Caco-2 (cell line): ENCODE results near the gene GSK3B. TPM values are rescaled to one million over a fixed set of nuclear protein-coding genes. Genes with fewer than 3 reads are reported as not detected.
A peak's percentile ranks its signal among the peaks of the same experiment; 100 is the strongest.

Experiments used
- BruUV-seq: library from RNA; stranded (reverse); fragments of 400-500 nt; replicated peaks from 2 replicates; lab custom pipeline; 2021; lab: Mats Ljungman, UMichigan
- CTCF ChIA-PET: fragments of 300-600 bp; sonication (Branson Sonifier 250); formaldehyde crosslinking; loops from one replicate; lab custom pipeline; 2022; ENCODE audit warnings: antibody characterized with exemption; lab: Charles Lee
- POLR2A ChIA-PET: fragments of 300-600 bp; sonication (Branson Sonifier 250); formaldehyde crosslinking; loops from one replicate; lab custom pipeline; 2022; ENCODE audit warnings: antibody characterized with exemption; lab: Charles Lee
- DNase-seq, 2 experiments: peaks; one replicate each; pipeline versions ENCODE4 v3.0.0 to v3.0.0-alpha.2; 2020 to 2022
- H3K27me3 ChIP-seq: replicated peaks from 2 replicates; pipeline ENCODE4 v1.6.0; 2011; ENCODE audit warnings: low read length; ENCODE audit not compliant: control insufficient read depth, insufficient read depth
- H3K36me3 ChIP-seq: 2 replicates; pipeline ENCODE4 v1.5.1; 2011; ENCODE audit warnings: low read length; ENCODE audit not compliant: control insufficient read depth, insufficient read depth
- H3K4me1 ChIP-seq: fragments of 250-450 bp; sonication (Bioruptor Pico); 2 replicates; pipeline ENCODE4 v1.5.1; 2020; ENCODE audit warnings: mild to moderate bottlenecking
- H3K4me3 ChIP-seq: 2 replicates; pipeline ENCODE4 v1.5.1; 2011; ENCODE audit warnings: low read depth, mild to moderate bottlenecking, control low read depth, low read length
- H3K9me3 ChIP-seq: fragments of 250-450 bp; sonication (Bioruptor Pico); 2 replicates; pipeline ENCODE4 v1.5.1; 2020; ENCODE audit warnings: mild to moderate bottlenecking, moderate library complexity
- H3K27ac Mint-ChIP-seq: one replicate; pipeline ENCODE4 v1.8.0; 2022; ENCODE audit warnings: mixed read lengths; ENCODE audit not compliant: unreplicated experiment
- H3K27me3 Mint-ChIP-seq: one replicate; pipeline ENCODE4 v1.8.0; 2022; ENCODE audit warnings: mixed read lengths; ENCODE audit not compliant: insufficient read depth, unreplicated experiment
- H3K36me3 Mint-ChIP-seq: one replicate; pipeline ENCODE4 v1.8.0; 2022; ENCODE audit warnings: mild to moderate bottlenecking, mixed read lengths; ENCODE audit not compliant: insufficient read depth, unreplicated experiment
- H3K4me1 Mint-ChIP-seq: one replicate; pipeline ENCODE4 v1.8.0; 2022; ENCODE audit warnings: low read depth, mixed read lengths; ENCODE audit not compliant: unreplicated experiment
- H3K4me3 Mint-ChIP-seq: one replicate; pipeline ENCODE4 v1.8.0; 2022; ENCODE audit warnings: mild to moderate bottlenecking, moderate library complexity, mixed read lengths; ENCODE audit not compliant: unreplicated experiment
- H3K9me3 Mint-ChIP-seq: one replicate; pipeline ENCODE4 v1.8.0; 2022; ENCODE audit warnings: mixed read lengths; ENCODE audit not compliant: unreplicated experiment
- intact Hi-C: fragments of 100-400 bp; cut with micrococcal nuclease; formaldehyde crosslinking; loops from one replicate; pipeline ENCODE4 v1.10.0; 2022; ENCODE audit not compliant: unreplicated experiment
- total RNA-seq: library from RNA; stranded (reverse); gene quantifications from 2 replicates; pipeline ENCODE4 v1.2.3, GENCODE V29; 2022
- TF ChIP-seq, protein P1 (sequence below), 2 experiments: fragments of 200-600 bp in 1 of 2; IDR thresholded peaks; 1 replicate in 1 of 2; 2 replicates in 1 of 2; pipeline versions ENCODE4 v1.5.1 to v1.8.0; 2011 to 2022; ENCODE audit warnings: antibody characterized with exemption in 1 of 2, control low read depth in 1 of 2, inconsistent platforms in 1 of 2, low read depth in 1 of 2, low read length in 1 of 2, mild to moderate bottlenecking in 1 of 2, moderate library complexity in 1 of 2; ENCODE audit not compliant: insufficient read depth in 1 of 2, severe bottlenecking in 1 of 2, unreplicated experiment in 1 of 2

GSK3B gene
- total RNA-seq, 1 experiment from 2014 or later = 55.2 TPM

DNA sequence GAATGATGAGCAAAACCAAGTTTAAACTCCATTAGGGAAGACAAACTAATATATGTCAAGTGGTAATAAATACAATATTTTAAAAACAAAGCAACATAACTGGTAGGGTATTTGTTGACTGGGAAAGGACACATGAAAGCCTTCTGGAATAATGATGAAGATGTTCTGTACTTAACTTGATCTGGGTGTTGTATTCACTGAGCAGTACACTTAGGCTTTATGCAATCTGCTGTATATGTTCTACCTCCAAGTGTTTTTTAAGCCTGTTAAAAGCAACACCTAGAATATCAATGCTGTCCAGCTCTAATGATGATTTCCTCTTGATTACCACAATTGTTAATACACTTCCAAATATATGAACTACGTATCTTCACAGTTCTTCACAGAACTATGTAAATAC lies 46.6 kb downstream of the GSK3B start:
- CTCF ChIA-PET = no interaction called here
- H3K36me3 Mint-ChIP-seq = peaks cover 23% of the 10 kb centered on the region
- TF ChIP-seq, protein P1, sequence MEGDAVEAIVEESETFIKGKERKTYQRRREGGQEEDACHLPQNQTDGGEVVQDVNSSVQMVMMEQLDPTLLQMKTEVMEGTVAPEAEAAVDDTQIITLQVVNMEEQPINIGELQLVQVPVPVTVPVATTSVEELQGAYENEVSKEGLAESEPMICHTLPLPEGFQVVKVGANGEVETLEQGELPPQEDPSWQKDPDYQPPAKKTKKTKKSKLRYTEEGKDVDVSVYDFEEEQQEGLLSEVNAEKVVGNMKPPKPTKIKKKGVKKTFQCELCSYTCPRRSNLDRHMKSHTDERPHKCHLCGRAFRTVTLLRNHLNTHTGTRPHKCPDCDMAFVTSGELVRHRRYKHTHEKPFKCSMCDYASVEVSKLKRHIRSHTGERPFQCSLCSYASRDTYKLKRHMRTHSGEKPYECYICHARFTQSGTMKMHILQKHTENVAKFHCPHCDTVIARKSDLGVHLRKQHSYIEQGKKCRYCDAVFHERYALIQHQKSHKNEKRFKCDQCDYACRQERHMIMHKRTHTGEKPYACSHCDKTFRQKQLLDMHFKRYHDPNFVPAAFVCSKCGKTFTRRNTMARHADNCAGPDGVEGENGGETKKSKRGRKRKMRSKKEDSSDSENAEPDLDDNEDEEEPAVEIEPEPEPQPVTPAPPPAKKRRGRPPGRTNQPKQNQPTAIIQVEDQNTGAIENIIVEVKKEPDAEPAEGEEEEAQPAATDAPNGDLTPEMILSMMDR (IDR thresholded peaks at IDR 0.05; ENCODE audit: insufficient read depth in 1 of 2, low read depth in 1 of 2, low read length in 1 of 2, severe bottlenecking in 1 of 2, unreplicated experiment in 1 of 2) = no peak

DNA sequence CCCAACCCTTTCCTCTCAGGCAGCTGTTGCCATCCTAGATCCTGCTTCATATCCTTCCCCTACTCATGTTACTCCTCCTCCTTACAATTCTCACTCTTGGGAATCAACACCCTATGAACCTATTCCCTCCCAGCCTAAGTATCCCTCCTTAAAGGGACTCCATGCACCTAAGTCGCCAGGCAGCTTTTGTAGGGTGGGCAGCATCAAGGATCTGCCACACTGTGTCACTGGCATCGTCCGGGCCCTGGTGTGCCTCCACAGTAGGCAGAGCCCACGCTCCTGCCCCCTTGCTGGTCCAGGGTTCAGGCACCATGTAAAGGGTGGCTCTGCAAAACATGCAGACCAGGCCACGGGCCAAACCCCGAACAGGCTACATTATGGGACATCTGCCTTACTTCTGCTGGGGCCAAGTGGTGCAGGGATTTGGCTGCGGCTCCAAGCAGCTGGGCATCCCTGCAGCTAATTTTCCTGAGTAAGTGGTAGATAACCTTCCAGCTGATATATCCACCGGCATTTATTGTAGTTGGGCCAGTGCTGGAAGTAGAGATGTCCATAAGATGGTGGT lies 53.4 kb downstream of the GSK3B start:
- no peaks in the 10 kb centered on the region for H3K27me3 ChIP-seq
- Mint-ChIP-seq H3K27ac (no peak overlapping the region), H3K9me3 (peaks cover 62% of the 10 kb centered on the region), H3K36me3 (peaks cover 43% of the 10 kb centered on the region), H3K4me1 (no peaks in the 10 kb centered on the region), H3K4me3 (no peak overlapping the region), H3K27me3 (no peaks in the 10 kb centered on the region)
- no peaks in the 10 kb centered on the region; the same call in 1 of the 2 replicates for H3K36me3 ChIP-seq
- peaks cover 20% of the 10 kb centered on the region for H3K9me3 ChIP-seq
- no peak overlapping the region for H3K4me3 ChIP-seq
- intact Hi-C loops = no loop called here
- CTCF ChIA-PET = no interaction called here
- POLR2A ChIA-PET = no interaction called here
- no TSS peak for BruUV-seq
- H3K4me1 ChIP-seq = no peaks in the 10 kb centered on the region
- no peak for DNase-seq
- TF ChIP-seq, protein P1 (IDR thresholded peaks at IDR 0.05; ENCODE audit: insufficient read depth in 1 of 2, low read depth in 1 of 2, low read length in 1 of 2, severe bottlenecking in 1 of 2, unreplicated experiment in 1 of 2) = no peak

More for the DNA sequence above, 46.6 kb downstream of the GSK3B start:
- Histone ChIP-seq H3K4me3 (no peak overlapping the region), H3K9me3 (peaks cover 10% of the 10 kb centered on the region), H3K27me3 (no peaks in the 10 kb centered on the region), H3K36me3 (no peaks in the 10 kb centered on the region), H3K4me1 (no peaks in the 10 kb centered on the region)
- no peak for DNase-seq
- intact Hi-C loops = no loop called here
- POLR2A ChIA-PET = no interaction called here
- peaks cover 7% of the 10 kb centered on the region for H3K4me1 Mint-ChIP-seq
- no peaks in the 10 kb centered on the region for H3K27me3 Mint-ChIP-seq
- no peak overlapping the region for H3K4me3 Mint-ChIP-seq
- H3K9me3 Mint-ChIP-seq = peaks cover 29% of the 10 kb centered on the region
- no peak overlapping the region for H3K27ac Mint-ChIP-seq
- BruUV-seq = no TSS peak

DNA sequence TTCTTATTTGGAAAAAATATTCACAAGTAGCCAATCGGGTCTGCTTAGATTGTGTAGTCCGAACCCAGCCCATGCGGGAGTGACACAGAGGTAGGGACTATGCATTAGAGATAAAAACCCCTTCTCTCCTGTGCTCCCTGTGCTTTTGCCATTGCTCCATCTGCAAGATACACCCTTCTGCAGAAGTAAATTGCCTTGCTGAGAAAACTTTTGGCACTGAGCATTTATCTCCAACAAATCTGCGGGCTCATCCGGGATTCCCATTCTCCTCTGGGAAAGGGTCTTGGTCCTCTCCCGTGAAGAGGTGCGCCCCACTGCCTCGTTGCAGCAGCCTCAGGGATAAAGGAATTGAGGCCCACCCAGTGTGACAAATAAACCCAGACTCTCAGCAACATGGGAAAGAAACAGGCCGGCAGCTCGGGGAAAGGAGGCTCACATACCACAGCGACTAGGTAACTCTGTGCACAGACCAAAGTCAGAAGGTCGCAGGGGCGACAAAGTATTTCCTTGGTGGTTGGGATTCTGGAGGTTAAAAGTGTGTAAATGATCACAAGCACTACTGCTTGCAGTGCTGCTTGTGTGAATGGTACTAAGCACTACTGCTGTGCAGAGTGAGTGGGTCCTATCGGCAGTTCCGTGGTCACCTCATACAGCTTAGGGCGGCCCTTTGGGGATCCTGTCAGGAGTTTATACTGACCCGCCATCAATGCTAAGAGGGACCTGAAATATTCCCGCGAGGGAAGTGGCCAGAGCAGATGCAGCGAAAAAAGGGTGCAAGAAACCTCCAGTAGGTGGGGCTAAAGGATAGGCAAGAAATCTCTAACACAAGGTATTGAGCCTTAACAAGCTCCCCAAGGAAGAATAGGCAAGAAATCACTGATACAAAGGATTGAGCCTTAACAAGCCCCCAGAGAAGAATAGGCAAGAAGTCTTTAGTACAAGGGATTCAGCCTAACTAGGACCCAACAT lies 54.3 kb downstream of the GSK3B start:
- no peaks in the 10 kb centered on the region for H3K4me1 Mint-ChIP-seq
- Histone ChIP-seq H3K4me3 (no peak overlapping the region), H3K27me3 (no peaks in the 10 kb centered on the region), H3K9me3 (peaks cover 13% of the 10 kb centered on the region), H3K4me1 (no peaks in the 10 kb centered on the region), H3K36me3 (no peaks in the 10 kb centered on the region; the same call in 1 of the 2 replicates)
- H3K9me3 Mint-ChIP-seq = peaks cover 53% of the 10 kb centered on the region
- H3K27me3 Mint-ChIP-seq = no peaks in the 10 kb centered on the region
- no TSS peak for BruUV-seq
- TF ChIP-seq, protein P1 (IDR thresholded peaks at IDR 0.05; ENCODE audit: insufficient read depth in 1 of 2, low read depth in 1 of 2, low read length in 1 of 2, severe bottlenecking in 1 of 2, unreplicated experiment in 1 of 2) = no peak
- ChIA-PET POLR2A (no interaction called here), CTCF (no interaction called here)
- peak in 1 of 2 experiments; percentile 9 for DNase-seq
- intact Hi-C loops = no loop called here
- peaks cover 34% of the 10 kb centered on the region for H3K36me3 Mint-ChIP-seq
- no peak overlapping the region for H3K4me3 Mint-ChIP-seq
- H3K27ac Mint-ChIP-seq = no peak overlapping the region
